ENCODE measurements around the gene IL34.
"Not testable (repeated sequence)": the region's sequence is repeated elsewhere in the genome, so short reads cannot be mapped to it uniquely, and the experiment has no call there.

The IL34 gene

GRCh38 chr16:70630960-70631745, 15.2 kb upstream of the IL34 start:
- DNase-seq (ENCODE audit: low read depth in 2 of 2, low spot score in 1 of 2) = no peak

- no peak for DNase-seq (ENCODE audit: low read depth in 2 of 2, low spot score in 1 of 2)
Observed at GRCh38 chr16:70632273-70632672, 14.1 kb upstream of the IL34 start.

GRCh38 chr16:70633617-70634016, 12.7 kb upstream of the IL34 start:
- not testable (repeated sequence) for DNase-seq (ENCODE audit: low read depth in 2 of 2, low spot score in 1 of 2)

- no peak for DNase-seq (ENCODE audit: low read depth in 2 of 2, low spot score in 1 of 2)
Observed at GRCh38 chr16:70634861-70635260, 11.5 kb upstream of the IL34 start.

- no peak for DNase-seq (ENCODE audit: low read depth in 2 of 2, low spot score in 1 of 2)
Observed at GRCh38 chr16:70635336-70636016, 10.9 kb upstream of the IL34 start.

- DNase-seq (ENCODE audit: low read depth in 2 of 2, low spot score in 1 of 2) = no peak
Observed at GRCh38 chr16:70638814-70639792, 7.3 kb upstream of the IL34 start.

GRCh38 chr16:70642633-70643032, 3.7 kb upstream of the IL34 start:
- no peak for DNase-seq (ENCODE audit: low read depth in 2 of 2, low spot score in 1 of 2)

- not testable (repeated sequence) for DNase-seq (ENCODE audit: low read depth in 2 of 2, low spot score in 1 of 2)
Observed at GRCh38 chr16:70643264-70643663, 3.1 kb upstream of the IL34 start.

- no peak for DNase-seq (ENCODE audit: low read depth in 2 of 2, low spot score in 1 of 2)
Observed at GRCh38 chr16:70644763-70645597, 1.4 kb upstream of the IL34 start.

- no peak for DNase-seq (ENCODE audit: low read depth in 2 of 2, low spot score in 1 of 2)
Observed at GRCh38 chr16:70647441-70648359, 1.3 kb downstream of the IL34 start.

- no peak for DNase-seq (ENCODE audit: low read depth in 2 of 2, low spot score in 1 of 2)
Observed at GRCh38 chr16:70648606-70649005, 2.2 kb downstream of the IL34 start.

GRCh38 chr16:70649300-70649699, 2.9 kb downstream of the IL34 start:
- no peak for DNase-seq (ENCODE audit: low read depth in 2 of 2, low spot score in 1 of 2)

GRCh38 chr16:70650216-70650615, 3.9 kb downstream of the IL34 start:
- DNase-seq (ENCODE audit: low read depth in 2 of 2, low spot score in 1 of 2) = no peak

- no peak for DNase-seq (ENCODE audit: low read depth in 2 of 2, low spot score in 1 of 2)
Observed at GRCh38 chr16:70651524-70651923, 5.2 kb downstream of the IL34 start.

- no peak for DNase-seq (ENCODE audit: low read depth in 2 of 2, low spot score in 1 of 2)
Observed at GRCh38 chr16:70652322-70652721, 6.0 kb downstream of the IL34 start.

- no peak for DNase-seq (ENCODE audit: low read depth in 2 of 2, low spot score in 1 of 2)
Observed at GRCh38 chr16:70653406-70653805, 7.0 kb downstream of the IL34 start.

GRCh38 chr16:70653809-70654771, 7.7 kb downstream of the IL34 start:
- DNase-seq (ENCODE audit: low read depth in 2 of 2, low spot score in 1 of 2) = peak; percentile 41 to 61

- no peak for DNase-seq (ENCODE audit: low read depth in 2 of 2, low spot score in 1 of 2)
Observed at GRCh38 chr16:70656065-70656711, 9.8 kb downstream of the IL34 start.

Measured in stimulated activated CD8-positive, alpha-beta memory T cell treated with anti-CD3 and anti-CD28 coated beads, Interleukin-4, amount 100 ng/mL, for 1 hour (primary cell).